SK-N-MC (cell line): Measurements from ENCODE around the gene CYS1.

Experiments used
- EZH2 ChIP-seq: fragments of 200-600 bp; sonication (generic); IDR thresholded peaks from one replicate; pipeline ENCODE4 v1.6.1; 2017; ENCODE audit warnings: antibody characterized with exemption
- FOXP2 ChIP-seq: optimal IDR thresholded peaks from 2 replicates; pipeline ENCODE3; 2011; ENCODE audit warnings: mild to moderate bottlenecking, moderate library complexity; ENCODE audit not compliant: insufficient read depth; ENCODE audit errors: extremely low read length, control extremely low read depth
- POLR2AphosphoS5 ChIP-seq: IDR thresholded peaks from 2 replicates; pipeline ENCODE4 v1.6.1; 2012; ENCODE audit warnings: mild to moderate bottlenecking, low read depth, low read length, borderline replicate concordance

DNA sequence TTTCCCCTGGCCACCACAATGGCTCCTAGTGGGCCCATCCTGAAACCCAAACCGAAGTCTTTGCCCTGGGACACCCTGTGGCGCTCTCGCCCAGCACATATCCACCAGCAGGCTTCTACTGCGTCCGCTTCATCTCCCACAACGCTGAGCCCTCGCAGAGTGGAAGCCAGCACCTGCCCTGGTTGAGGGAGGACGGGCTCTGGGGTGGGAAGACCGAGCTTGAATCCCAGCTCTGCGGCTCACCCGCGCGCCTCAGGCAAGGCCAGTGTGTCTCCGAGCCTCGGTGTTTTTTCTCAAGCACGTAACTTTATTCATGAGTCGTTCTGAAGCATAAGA lies 21.2 kb downstream of the CYS1 start:
- TF ChIP-seq EZH2 (no peak), POLR2AphosphoS5 (no peak), FOXP2 (no peak)
